Stimulated activated CD4-positive, alpha-beta T cell treated with anti-CD3 and anti-CD28 coated beads, Interleukin-2, amount 100 ng/mL, for 24 hours (primary cell): ENCODE data around the gene COPG1.

Experiments
- DNase-seq, 2 donors: peaks; one replicate each; pipeline ENCODE4 v3.0.0-alpha.2; 2020

The COPG1 gene

DNA sequence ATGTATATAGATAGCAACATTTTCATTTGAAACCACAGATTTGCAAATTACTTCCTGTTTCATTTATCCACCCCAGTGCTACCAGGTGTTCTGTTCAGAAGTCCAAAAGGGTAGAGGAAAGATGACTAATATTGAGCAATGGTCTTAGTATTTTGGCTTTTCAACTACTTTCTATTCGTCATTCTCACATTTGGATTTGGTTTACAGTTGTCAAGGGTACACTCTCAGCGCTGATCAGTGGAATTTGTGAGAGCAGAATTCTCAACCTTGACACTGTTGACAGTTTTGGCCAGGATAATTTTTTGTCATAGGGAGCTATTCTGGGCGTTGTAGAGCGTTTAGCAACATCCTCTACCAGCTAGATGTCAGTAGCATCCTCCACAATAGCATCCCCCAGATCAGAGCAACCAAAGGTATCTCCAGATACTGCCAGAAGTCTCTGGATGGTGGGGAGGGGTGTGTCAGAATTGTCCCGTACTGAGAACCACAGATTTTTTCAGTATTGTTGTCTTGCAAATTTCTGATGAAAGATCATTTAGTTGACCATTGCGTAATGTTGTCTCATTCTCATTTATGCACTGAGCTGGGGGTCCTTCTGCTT is 33.4 kb downstream of the COPG1 start:
- DNase-seq, result no peak

GRCh38 chr3:129286081-129286480 is 36.7 kb downstream of the COPG1 start:
- no peak for DNase-seq

DNA sequence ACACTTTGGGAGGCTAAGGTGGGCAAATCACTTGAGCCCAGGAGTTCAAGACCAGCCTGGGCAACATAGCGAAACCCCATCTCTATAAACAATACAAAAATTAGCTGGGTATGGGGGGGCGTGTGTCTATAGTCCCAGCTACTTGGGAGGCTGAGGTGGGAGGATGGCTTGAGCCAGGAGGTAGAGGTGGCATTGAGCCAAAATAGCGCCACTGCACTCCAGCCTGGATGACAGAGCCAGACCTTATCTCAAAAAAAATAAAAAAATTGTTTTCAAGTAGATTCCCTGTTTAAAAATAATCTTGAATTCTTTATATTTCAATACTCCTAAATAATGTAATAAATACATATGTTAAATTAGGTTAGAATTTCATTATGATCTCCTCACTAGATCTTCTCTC is 39.0 kb downstream of the COPG1 start:
- no peak for DNase-seq

- no peak for DNase-seq
Observed at GRCh38 chr3:129289201-129289921, 40.0 kb downstream of the COPG1 start.

- no peak for DNase-seq
Observed at GRCh38 chr3:129291236-129291886, 42.0 kb downstream of the COPG1 start.

DNA sequence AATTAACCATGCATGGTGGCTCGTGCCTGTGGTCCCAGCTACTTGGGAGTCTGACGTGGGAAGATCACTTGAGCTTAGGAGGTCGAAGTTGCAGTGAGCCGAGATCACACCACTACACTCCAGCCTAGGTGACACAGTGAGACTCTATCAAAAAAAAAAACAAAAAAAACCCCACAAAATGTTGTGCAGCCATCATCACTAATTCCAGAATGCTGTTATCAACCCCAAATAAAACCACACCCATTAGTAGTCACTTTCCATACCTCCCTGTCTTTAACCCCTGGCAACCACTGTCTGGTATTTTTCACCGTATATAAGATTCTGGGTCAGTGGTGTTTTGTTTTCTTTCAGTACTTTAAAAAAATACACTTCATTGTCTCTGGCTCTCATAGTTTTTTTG is 45.9 kb downstream of the COPG1 start:
- no peak for DNase-seq

GRCh38 chr3:129304146-129304961 is 54.9 kb downstream of the COPG1 start:
- no peak for DNase-seq

GRCh38 chr3:129304962-129305222 is 55.5 kb downstream of the COPG1 start:
- no peak for DNase-seq

GRCh38 chr3:129305592-129306091 is 56.2 kb downstream of the COPG1 start:
- peak; percentile 41 to 45 for DNase-seq

- no peak for DNase-seq
Observed at GRCh38 chr3:129308636-129309035, 59.2 kb downstream of the COPG1 start.

DNA sequence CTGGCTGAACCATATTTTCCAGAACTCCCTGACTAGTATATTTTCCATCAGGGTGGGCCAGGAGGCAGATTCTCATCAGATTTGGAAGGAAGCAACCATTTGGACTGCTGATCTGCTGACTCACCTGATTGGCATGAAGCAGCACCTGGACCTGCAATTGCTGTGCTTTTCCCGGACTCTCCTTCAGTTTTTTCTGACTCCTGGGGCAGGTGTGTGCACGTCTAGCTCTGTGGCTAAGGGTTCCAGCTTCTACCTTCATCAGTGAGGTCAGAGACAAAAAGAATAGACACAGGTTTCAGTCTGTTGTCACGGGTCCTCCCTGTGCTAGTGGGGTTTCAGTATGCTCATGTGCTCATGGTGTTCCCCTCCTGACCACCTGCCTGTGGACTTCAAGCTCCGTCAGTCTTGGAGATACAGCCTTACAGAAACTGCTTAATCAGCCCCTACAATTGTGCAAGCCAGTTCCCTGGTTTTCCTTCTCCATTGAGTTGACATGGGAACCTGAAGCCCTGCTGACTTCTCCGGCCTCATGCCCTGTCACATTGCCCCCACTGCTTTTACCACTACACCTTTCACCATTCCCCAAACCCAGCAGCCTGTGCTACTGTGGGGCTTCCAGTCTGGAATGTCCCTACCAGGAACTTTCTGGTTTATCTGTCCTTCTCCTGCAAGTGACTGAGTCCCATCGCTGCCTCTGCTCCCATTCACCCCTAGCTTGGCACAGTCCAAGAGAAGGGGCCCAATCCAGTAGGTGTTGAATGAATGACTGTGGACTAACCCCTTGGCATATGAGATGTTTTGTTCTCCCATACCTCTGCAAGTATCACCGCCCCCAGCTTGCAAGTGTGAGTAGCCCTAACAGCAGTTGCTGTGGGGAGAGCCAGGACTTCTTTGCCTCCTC is 61.0 kb downstream of the COPG1 start:
- DNase-seq, result no peak

DNA sequence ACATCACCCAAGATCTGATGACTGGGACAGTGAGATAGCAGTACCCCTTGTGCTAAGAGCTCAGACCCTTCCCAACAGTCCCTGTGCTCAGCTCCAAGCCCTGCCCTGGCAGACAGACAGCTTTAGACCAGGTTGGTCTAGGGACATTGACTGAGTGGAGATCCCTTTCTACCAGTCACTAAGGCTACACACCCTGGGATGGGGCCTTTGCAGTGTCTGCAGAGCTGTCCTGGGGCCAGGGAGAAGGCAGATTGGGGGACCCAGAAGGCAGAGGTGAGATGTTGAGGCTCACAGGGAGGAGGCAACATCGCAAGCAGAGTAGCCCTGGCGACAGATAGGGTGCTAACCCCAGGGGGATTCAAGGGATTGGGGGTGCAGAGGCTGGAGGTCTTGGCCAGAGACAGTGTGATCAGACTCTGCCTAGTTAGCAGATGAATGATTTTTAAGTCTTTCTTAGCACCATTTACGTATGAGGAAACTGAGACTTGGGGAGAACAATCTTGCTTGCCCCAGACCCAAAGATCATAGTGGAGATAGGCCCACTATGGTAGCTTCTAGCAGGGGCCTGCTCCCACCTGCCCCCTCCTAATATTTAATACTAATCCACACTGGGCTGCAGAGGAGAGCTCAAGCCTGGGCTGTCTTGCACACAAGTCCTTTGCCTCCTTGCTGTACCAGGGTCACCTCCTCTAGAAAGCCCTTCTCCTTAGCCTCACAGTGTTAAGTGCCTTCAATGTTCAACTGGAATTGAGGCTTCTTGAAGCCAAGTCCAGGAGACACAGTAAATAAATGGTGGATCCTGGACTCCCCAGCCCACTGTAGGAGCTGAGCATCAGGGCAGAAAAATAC is 61.9 kb downstream of the COPG1 start:
- DNase-seq, result no peak

GRCh38 chr3:129312021-129312639 is 62.7 kb downstream of the COPG1 start:
- no peak for DNase-seq

DNA sequence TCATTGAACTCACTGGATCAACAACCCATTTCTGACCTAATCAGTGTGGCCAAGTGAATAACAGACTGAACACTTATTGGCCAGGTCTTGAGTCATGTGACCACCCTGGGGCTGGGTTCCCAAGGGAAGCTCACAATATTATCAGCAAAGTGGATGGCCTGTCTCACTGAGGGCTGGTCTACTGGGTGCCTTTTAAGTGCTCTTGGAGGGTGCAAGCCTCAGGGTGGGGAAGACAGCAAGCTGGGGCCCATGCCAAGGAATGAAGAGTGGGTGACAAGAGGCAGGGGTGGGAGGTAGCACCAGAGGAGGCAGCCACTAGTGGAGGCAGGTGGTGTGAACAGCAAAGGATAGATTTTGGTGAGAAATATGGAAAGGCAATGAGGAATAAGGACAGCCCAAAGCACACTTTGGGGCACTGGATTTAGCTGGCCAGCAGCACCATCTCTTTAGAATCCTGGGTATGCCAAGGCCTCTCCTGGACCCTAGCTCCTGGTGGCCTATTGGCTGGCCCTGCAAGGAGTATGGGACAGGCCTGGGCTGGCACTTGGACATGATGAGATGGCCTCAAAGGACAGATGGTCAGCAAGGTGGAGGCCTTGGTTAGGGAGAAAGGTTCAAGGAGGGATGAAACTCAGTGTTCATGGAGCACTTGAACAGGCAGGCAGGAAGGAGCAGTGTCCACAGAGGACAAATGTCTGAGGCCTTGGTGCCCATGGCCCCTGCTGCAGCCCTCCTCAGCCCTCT is 63.4 kb downstream of the COPG1 start:
- DNase-seq, result no peak

DNA sequence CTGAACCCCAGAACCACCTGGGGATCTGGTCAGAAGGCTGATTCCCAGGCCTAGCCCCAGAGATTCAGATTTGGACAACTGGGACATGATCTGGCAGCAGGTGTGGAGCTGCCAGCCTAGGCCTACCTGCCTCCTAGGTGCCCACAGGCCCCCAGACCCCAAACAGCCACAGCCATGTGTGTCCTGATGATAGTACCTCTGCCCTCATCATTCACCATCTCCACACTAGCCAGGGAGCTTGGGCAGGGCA is 63.9 kb downstream of the COPG1 start:
- no peak for DNase-seq

DNA sequence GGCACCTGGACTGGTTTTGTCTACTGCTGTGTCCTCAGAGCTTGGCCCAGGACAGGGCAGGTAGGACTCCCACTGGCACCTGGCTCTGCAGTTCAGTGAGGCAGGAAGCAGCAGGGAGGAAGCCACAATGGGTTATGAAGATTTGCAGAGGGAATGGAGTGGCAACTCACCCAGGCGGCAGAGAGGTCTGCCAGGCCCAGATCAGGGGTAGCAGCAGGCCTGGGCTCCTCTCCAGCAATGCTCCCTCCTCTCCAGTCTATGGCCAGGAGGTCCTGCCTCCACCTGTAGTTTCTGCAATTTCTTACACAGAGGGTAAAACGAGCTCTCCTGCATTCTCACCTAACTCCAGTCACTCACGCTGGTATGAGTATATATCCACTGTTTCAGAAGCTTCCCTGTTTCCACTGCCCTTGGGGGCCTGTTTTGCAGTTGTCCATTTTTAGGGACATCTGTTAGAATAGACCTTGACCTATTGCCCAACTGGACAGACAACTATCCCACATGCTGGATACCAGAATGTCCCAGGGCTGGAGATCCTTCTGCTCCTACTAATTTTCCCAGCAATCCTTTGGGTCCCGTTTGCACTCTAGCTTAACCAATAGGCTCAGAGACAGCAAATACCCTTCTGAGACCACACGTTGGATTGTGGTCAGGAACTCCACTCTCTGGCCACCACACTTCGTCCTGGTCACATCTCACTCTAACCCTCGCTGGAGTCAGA is 64.4 kb downstream of the COPG1 start:
- DNase-seq, result no peak

DNA sequence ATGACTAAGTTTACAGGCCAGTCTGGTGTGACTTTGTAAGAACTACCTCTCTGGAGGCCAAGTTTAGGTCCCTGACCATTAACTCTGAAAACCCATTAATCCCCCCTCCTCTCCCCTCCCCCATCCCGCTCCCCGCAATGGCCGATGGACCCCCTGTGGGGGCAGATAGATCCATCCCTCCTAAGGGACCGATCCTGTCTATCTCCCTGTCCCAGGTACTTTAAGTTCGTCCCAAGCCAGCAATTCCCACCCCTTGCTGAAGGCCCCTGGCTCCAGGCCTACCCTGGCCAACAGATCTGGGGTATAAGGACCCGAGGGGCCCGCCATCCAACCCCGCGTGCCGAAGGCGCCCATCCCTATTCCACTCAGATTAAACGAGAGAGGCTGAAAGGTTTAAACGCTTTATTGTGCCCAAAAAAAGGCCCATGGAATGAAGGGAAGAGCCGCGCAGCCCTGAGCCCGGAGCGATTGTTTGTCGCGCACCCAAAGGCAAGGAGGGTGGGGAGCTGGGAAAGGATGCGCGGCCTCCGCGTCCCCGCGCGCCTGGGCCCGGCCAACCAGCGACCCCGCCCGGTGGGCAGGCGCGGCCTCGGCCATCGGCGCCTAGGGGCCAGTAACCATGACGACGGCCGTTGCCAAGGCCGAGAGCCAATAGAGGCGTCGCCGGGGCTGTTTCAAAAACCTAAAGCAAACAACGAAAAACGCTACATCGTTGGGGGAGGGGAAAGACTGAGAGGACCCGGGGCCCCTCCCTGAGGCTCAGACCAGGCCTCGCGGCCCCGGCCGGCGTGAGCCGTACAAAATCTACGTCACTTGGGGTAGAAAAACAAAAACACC is 65.2 kb downstream of the COPG1 start:
- DNase-seq, result peak; percentile 56 to 74

DNA sequence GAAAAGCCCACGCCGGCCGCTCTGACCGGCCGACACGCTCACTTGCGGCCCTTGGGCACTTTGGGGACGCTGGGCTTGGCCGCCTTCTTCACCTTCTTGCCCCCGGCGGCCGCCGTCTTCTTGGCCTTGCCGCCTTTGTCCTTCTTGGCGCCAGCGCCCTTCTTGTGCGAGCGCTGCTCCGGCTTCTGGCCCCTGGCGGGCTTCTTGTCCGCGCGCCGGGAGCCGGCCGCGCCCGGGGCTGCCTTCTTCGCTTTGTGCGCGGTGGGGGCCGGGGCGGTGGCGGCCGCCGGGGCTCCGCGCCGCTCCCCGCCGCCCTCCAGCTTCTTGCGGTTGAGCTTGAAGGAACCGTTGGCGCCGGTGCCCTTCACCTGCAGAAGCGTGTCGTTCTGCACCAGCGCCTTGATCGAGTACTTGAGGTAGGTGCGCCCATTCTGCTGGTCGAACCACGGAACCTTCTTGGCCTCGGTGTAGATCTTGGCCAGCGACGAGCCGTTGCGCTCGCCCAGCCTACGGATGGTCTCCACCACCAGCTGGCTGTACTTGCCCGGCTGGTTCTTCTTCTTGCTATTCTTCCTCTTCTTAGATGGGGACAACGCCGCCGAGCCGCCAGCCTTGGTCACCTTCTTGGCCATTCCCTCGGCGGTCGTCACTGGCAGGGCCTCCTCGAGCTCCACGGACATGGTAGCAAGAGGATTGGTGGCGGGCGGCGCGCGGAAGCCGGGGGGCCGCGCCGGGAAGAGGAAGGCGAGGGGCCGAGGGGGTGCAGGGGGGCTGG is 66.0 kb downstream of the COPG1 start:
- DNase-seq, result peak; percentile 45 to 51
